ENCODE data around the gene RASL10B.

RASL10B gene

DNA sequence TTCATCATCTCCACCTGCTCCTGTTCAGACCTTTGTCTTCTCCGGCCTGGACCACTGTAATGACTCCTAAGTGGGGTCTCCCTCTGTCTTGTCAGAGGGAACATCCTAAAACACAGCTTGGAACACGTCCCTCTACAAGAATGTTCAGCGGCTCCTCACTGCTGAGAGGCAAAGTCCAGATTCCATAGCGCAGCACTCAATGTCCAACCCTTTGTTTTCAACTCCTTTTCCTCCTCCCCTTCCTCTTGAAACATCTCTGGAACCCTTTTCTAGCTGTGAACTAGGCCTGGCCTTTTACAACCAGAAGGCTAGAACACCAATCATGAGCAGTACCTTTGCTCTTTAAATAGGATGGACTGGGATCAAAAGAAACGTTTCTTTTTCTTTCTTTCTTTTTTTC, 30.2 kb downstream of the RASL10B start:
- TF ChIP-seq ESRRG (CRISPR knock-in tag; IDR thresholded peaks at IDR 0.05), result no peak
- no peak for TF ChIP-seq BACH2 (CRISPR knock-in tag; IDR thresholded peaks at IDR 0.05; ENCODE audit: borderline replicate concordance)
- TF ChIP-seq ZNF8 (CRISPR knock-in tag; IDR thresholded peaks at IDR 0.05), result no peak
- ATAC-seq, result no peak

DNA sequence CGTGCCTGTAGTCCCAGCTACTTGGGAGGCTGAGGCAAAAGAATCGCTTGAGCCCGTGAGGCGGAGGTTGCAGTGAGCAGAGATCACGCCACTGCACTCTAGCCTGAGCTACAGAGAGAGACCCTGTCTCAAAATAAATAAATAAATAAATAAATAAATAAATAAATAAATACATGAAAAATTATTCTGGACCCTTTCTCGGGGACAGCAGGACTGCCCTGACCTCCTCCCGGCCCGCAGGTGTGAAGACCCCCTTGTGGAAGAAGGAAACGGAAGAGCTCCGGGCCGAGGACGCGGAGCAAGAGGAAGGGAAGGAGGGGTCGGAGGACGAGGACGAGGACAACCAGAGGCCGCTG, 32.3 kb downstream of the RASL10B start:
- ATAC-seq, result no peak
- TF ChIP-seq CSDC2 (CRISPR knock-in tag; IDR thresholded peaks at IDR 0.05) (no peak), ARNTL (CRISPR knock-in tag; IDR thresholded peaks at IDR 0.05; ENCODE audit: borderline replicate concordance, low read depth) (no peak), SNAI2 (CRISPR knock-in tag; IDR thresholded peaks at IDR 0.05) (no peak), OSR1 (CRISPR knock-in tag; IDR thresholded peaks at IDR 0.05) (no peak), ZFP30 (CRISPR knock-in tag; IDR thresholded peaks at IDR 0.05) (no peak)
- TF ChIP-seq, protein P1, sequence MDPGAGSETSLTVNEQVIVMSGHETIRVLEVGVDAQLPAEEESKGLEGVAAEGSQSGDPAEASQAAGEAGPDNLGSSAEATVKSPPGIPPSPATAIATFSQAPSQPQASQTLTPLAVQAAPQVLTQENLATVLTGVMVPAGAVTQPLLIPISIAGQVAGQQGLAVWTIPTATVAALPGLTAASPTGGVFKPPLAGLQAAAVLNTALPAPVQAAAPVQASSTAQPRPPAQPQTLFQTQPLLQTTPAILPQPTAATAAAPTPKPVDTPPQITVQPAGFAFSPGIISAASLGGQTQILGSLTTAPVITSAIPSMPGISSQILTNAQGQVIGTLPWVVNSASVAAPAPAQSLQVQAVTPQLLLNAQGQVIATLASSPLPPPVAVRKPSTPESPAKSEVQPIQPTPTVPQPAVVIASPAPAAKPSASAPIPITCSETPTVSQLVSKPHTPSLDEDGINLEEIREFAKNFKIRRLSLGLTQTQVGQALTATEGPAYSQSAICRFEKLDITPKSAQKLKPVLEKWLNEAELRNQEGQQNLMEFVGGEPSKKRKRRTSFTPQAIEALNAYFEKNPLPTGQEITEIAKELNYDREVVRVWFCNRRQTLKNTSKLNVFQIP (CRISPR knock-in tag; IDR thresholded peaks at IDR 0.05; ENCODE audit: borderline replicate concordance, low read depth), result no peak

DNA sequence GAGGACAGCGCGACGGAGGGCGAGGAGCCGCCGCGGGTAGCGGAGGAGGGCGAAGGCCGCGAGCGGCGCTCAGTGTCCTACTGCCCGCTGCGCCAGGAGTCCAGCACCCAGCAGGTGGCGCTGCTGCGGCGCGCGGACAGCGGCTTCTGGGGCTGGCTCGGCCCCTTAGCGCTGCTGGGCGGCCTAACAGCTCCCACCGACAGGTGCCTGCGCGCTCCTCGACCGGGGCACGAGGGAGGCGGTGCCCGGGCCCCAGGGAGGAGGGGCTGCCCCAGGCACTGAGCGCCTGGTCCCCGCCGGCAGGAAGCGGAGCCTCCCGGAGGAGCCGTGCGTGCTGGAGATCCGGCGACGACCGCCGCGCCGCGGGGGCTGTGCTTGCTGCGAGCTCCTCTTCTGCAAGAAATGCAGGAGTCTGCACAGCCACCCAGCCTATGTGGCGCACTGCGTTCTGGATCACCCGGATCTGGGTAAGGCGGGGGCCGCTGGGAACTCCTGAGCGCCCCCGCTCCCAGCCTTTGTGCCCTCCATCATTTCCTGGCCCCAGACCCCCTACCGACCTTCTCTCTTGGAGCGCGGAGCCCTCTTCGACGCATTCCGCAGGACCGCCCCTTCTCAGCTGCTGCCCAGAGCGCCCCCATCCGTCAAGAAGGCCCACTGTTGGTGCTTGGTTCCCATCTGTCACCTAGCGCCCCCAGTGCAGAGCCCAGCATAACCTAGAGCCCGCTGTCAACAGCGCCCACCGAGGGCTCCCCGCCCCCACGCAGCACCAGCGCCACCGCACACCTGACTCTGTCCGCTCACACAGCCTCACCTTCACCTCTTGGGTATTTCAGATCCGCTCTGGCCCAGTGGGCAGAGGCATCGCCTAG, 32.9 kb downstream of the RASL10B start:
- ATAC-seq, result peak; percentile 99
- TF ChIP-seq RARB (CRISPR knock-in tag; IDR thresholded peaks at IDR 0.05), result no peak
- TF ChIP-seq ZC3H10 (CRISPR knock-in tag; IDR thresholded peaks at IDR 0.05), result no peak
- TF ChIP-seq ARNTL (CRISPR knock-in tag; IDR thresholded peaks at IDR 0.05; ENCODE audit: borderline replicate concordance, low read depth), result no peak
- TF ChIP-seq SNAI2 (CRISPR knock-in tag; IDR thresholded peaks at IDR 0.05), result peak; percentile 99
- TF ChIP-seq ZNF70 (CRISPR knock-in tag; IDR thresholded peaks at IDR 0.05), result peak; percentile 73; the same call in 1 of the 2 replicates
- TF ChIP-seq ZFP3 (CRISPR knock-in tag; IDR thresholded peaks at IDR 0.05), result peak; percentile 100
- no peak for TF ChIP-seq PPARA (CRISPR knock-in tag; IDR thresholded peaks at IDR 0.05; ENCODE audit: borderline replicate concordance)

DNA sequence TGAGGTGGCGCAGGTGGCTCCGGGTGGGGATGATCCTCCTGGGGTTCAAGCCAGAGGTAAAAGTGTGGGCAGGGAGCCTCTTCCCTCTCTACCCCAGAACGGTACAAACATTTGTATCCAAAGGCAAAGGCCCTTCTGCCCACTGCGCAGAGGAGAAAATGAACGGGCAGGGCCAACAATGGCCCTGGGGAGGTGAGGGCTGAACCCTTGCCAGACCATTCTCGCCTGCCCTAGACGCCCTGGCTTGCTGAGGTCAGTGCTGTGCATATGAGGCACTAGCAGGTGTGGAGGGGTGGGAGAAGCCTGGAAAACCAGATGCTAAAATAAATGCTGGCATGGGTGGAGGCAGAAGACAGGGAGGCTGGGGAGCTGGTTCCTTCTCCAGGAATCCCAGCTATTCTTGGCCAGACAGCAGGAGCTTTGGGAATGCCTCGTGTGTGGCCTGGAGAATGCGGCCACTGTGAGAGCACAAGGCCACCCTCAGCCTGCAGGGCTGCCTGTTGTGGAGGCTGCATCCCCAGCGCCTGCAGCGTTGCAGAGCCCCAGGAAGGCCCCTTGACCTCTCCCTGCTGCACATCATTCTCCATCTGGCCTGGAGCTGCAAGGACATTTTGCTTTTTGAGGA, 33.8 kb downstream of the RASL10B start:
- no peak for TF ChIP-seq ARNTL (CRISPR knock-in tag; IDR thresholded peaks at IDR 0.05; ENCODE audit: borderline replicate concordance, low read depth)
- TF ChIP-seq, protein P2, sequence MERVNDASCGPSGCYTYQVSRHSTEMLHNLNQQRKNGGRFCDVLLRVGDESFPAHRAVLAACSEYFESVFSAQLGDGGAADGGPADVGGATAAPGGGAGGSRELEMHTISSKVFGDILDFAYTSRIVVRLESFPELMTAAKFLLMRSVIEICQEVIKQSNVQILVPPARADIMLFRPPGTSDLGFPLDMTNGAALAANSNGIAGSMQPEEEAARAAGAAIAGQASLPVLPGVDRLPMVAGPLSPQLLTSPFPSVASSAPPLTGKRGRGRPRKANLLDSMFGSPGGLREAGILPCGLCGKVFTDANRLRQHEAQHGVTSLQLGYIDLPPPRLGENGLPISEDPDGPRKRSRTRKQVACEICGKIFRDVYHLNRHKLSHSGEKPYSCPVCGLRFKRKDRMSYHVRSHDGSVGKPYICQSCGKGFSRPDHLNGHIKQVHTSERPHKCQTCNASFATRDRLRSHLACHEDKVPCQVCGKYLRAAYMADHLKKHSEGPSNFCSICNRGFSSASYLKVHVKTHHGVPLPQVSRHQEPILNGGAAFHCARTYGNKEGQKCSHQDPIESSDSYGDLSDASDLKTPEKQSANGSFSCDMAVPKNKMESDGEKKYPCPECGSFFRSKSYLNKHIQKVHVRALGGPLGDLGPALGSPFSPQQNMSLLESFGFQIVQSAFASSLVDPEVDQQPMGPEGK (CRISPR knock-in tag; IDR thresholded peaks at IDR 0.05; ENCODE audit: borderline replicate concordance), result no peak
- TF ChIP-seq, protein P3, sequence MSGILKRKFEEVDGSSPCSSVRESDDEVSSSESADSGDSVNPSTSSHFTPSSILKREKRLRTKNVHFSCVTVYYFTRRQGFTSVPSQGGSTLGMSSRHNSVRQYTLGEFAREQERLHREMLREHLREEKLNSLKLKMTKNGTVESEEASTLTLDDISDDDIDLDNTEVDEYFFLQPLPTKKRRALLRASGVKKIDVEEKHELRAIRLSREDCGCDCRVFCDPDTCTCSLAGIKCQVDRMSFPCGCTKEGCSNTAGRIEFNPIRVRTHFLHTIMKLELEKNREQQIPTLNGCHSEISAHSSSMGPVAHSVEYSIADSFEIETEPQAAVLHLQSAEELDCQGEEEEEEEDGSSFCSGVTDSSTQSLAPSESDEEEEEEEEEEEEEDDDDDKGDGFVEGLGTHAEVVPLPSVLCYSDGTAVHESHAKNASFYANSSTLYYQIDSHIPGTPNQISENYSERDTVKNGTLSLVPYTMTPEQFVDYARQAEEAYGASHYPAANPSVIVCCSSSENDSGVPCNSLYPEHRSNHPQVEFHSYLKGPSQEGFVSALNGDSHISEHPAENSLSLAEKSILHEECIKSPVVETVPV (CRISPR knock-in tag; IDR thresholded peaks at IDR 0.05), result no peak
- TF ChIP-seq TOX (CRISPR knock-in tag; IDR thresholded peaks at IDR 0.05; ENCODE audit: borderline replicate concordance), result no peak
- TF ChIP-seq ESRRG (CRISPR knock-in tag; IDR thresholded peaks at IDR 0.05), result no peak
- no peak for TF ChIP-seq OSR1 (CRISPR knock-in tag; IDR thresholded peaks at IDR 0.05)
- no peak for TF ChIP-seq ZFP30 (CRISPR knock-in tag; IDR thresholded peaks at IDR 0.05)
- TF ChIP-seq TCF4 (CRISPR knock-in tag; IDR thresholded peaks at IDR 0.05; ENCODE audit: borderline replicate concordance), result no peak
- TF ChIP-seq ZNF565 (CRISPR knock-in tag; conservative IDR thresholded peaks at IDR 0.05; ENCODE audit: low read depth), result no peak
- TF ChIP-seq ZNF8 (CRISPR knock-in tag; IDR thresholded peaks at IDR 0.05), result no peak
- TF ChIP-seq ZC3H10 (CRISPR knock-in tag; IDR thresholded peaks at IDR 0.05), result no peak
- no peak for TF ChIP-seq BACH2 (CRISPR knock-in tag; IDR thresholded peaks at IDR 0.05; ENCODE audit: borderline replicate concordance)
- TF ChIP-seq, protein P4, sequence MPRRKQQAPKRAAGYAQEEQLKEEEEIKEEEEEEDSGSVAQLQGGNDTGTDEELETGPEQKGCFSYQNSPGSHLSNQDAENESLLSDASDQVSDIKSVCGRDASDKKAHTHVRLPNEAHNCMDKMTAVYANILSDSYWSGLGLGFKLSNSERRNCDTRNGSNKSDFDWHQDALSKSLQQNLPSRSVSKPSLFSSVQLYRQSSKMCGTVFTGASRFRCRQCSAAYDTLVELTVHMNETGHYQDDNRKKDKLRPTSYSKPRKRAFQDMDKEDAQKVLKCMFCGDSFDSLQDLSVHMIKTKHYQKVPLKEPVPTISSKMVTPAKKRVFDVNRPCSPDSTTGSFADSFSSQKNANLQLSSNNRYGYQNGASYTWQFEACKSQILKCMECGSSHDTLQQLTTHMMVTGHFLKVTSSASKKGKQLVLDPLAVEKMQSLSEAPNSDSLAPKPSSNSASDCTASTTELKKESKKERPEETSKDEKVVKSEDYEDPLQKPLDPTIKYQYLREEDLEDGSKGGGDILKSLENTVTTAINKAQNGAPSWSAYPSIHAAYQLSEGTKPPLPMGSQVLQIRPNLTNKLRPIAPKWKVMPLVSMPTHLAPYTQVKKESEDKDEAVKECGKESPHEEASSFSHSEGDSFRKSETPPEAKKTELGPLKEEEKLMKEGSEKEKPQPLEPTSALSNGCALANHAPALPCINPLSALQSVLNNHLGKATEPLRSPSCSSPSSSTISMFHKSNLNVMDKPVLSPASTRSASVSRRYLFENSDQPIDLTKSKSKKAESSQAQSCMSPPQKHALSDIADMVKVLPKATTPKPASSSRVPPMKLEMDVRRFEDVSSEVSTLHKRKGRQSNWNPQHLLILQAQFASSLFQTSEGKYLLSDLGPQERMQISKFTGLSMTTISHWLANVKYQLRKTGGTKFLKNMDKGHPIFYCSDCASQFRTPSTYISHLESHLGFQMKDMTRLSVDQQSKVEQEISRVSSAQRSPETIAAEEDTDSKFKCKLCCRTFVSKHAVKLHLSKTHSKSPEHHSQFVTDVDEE (CRISPR knock-in tag; IDR thresholded peaks at IDR 0.05), result no peak
- no peak for TF ChIP-seq GLIS3 (CRISPR knock-in tag; IDR thresholded peaks at IDR 0.05)
- TF ChIP-seq RARB (CRISPR knock-in tag; IDR thresholded peaks at IDR 0.05), result no peak
- ATAC-seq, result no peak
